CD14-positive monocyte (primary cell): ENCODE results near the gene FYTTD1. TPM values are rescaled to one million over a fixed set of nuclear protein-coding genes. Genes with fewer than 3 reads are reported as not detected.

Source experiments
- DNase-seq, 3 donors: peaks; one replicate each; pipeline ENCODE4 v3.0.0-alpha.2; 2011 to 2022
- H2AFZ ChIP-seq: 2 replicates; pipeline ENCODE4 v1.6.0; 2012; ENCODE audit warnings: mild to moderate bottlenecking, low read depth, low read length, inconsistent platforms; ENCODE audit not compliant: insufficient read depth, poor library complexity, severe bottlenecking
- H3K27ac ChIP-seq, 2 donors: 1 replicate in 1 of 2; 2 replicates in 1 of 2; pipeline ENCODE4 v1.5.1; 2012 to 2013; ENCODE audit warnings: low read length in 2 of 2, control low read depth in 1 of 2, inconsistent platforms in 1 of 2, low read depth in 1 of 2, mild to moderate bottlenecking in 1 of 2
- H3K27me3 ChIP-seq, 2 donors: one replicate each; pipeline versions ENCODE4 v1.6.0 to v1.6.1; 2011 to 2013; ENCODE audit warnings: low read length in 2 of 2; ENCODE audit not compliant: control insufficient read depth in 2 of 2, insufficient read depth in 2 of 2
- H3K36me3 ChIP-seq, 2 donors: replicated peaks in 1 of 2; 1 replicate in 1 of 2; 2 replicates in 1 of 2; pipeline versions ENCODE4 v1.5.1 to v1.6.1; 2012 to 2013; ENCODE audit warnings: low read length in 2 of 2, control low read depth in 1 of 2, inconsistent platforms in 1 of 2, mild to moderate bottlenecking in 1 of 2; ENCODE audit not compliant: insufficient read depth in 2 of 2, control insufficient read depth in 1 of 2
- H3K4me1 ChIP-seq, 2 donors: 1 replicate in 1 of 2; 2 replicates in 1 of 2; pipeline versions ENCODE4 v1.5.1 to v1.6.1; 2012 to 2013; ENCODE audit warnings: low read length in 2 of 2, control low read depth in 1 of 2, inconsistent platforms in 1 of 2, mild to moderate bottlenecking in 1 of 2, moderate library complexity in 1 of 2; ENCODE audit not compliant: insufficient read depth in 2 of 2, control insufficient read depth in 1 of 2
- H3K4me2 ChIP-seq: replicated peaks from 2 replicates; pipeline ENCODE3; 2012; ENCODE audit warnings: low read length, moderate library complexity, mild to moderate bottlenecking; ENCODE audit not compliant: poor library complexity, severe bottlenecking; ENCODE audit errors: extremely low read depth
- H3K4me3 ChIP-seq, 3 experiments: fragments of 200-600 bp in 1 of 3; sonication (generic) in 1 of 3; replicated peaks in 1 of 3; 1 replicate in 2 of 3; 2 replicates in 1 of 3; pipeline ENCODE4 v1.5.1; 2011 to 2013; ENCODE audit warnings: low read length in 3 of 3, mild to moderate bottlenecking in 3 of 3, control low read depth in 2 of 3, low read depth in 2 of 3, inconsistent platforms in 1 of 3, moderate library complexity in 1 of 3
- H3K79me2 ChIP-seq: 2 replicates; pipeline ENCODE4 v1.6.0; 2012; ENCODE audit warnings: mild to moderate bottlenecking, control low read depth, inconsistent platforms, low read length, moderate library complexity; ENCODE audit not compliant: insufficient read depth
- H3K9ac ChIP-seq: 2 replicates; pipeline ENCODE4 v1.6.0; 2017; ENCODE audit warnings: low read length, mild to moderate bottlenecking; ENCODE audit not compliant: insufficient read depth, poor library complexity, severe bottlenecking
- H3K9me3 ChIP-seq, 2 donors: replicated peaks in 1 of 2; 1 replicate in 1 of 2; 2 replicates in 1 of 2; pipeline versions ENCODE4 v1.5.1 to v1.6.1; 2012 to 2013; ENCODE audit warnings: low read length in 2 of 2, control low read depth in 1 of 2; ENCODE audit not compliant: control insufficient read depth in 1 of 2, insufficient read depth in 1 of 2
- H4K20me1 ChIP-seq: 2 replicates; pipeline ENCODE4 v1.6.0; 2012; ENCODE audit warnings: mild to moderate bottlenecking, low read length, control low read depth, moderate library complexity; ENCODE audit not compliant: insufficient read depth
- H3K27ac Mint-ChIP-seq, 7 donors: one replicate each; pipeline ENCODE4 v1.8.0; 2020; ENCODE audit warnings: mild to moderate bottlenecking in 7 of 7, mixed read lengths in 7 of 7, moderate library complexity in 6 of 7, inconsistent platforms in 2 of 7
- H3K27me3 Mint-ChIP-seq, 3 donors: one replicate each; pipeline ENCODE4 v1.8.0; 2021 to 2022; ENCODE audit warnings: low read depth in 3 of 3, mild to moderate bottlenecking in 3 of 3, mixed read lengths in 3 of 3, moderate library complexity in 3 of 3, inconsistent platforms in 1 of 3
- H3K36me3 Mint-ChIP-seq, 2 donors: one replicate each; pipeline ENCODE4 v1.8.0; 2020; ENCODE audit warnings: mixed read lengths in 2 of 2, inconsistent platforms in 1 of 2, mild to moderate bottlenecking in 1 of 2
- H3K4me1 Mint-ChIP-seq: one replicate; pipeline ENCODE4 v1.8.0; 2020; ENCODE audit warnings: mild to moderate bottlenecking, mixed read lengths
- H3K4me3 Mint-ChIP-seq, 2 donors: one replicate each; pipeline ENCODE4 v1.8.0; 2020; ENCODE audit warnings: mild to moderate bottlenecking in 2 of 2, mixed read lengths in 2 of 2, moderate library complexity in 1 of 2
- H3K9me3 Mint-ChIP-seq, 7 donors: one replicate each; pipeline ENCODE4 v1.8.0; 2020 to 2022; ENCODE audit warnings: mixed read lengths in 7 of 7, mild to moderate bottlenecking in 6 of 7, moderate library complexity in 6 of 7, inconsistent platforms in 2 of 7
- intact Hi-C, 2 donors: fragments of 100-400 bp; cut with micrococcal nuclease; formaldehyde crosslinking; loops; one replicate each; pipeline versions ENCODE4 v1.15.0 to v1.15.1; 2023
- polyA plus RNA-seq, 3 donors: library from polyadenylated mRNA; depleted of rRNA in 1 of 3; unstranded in 2 of 3; stranded (reverse) in 1 of 3; fragments of 300-500 nt in 2 of 3; fragments of >200 nt in 1 of 3; fragmentation: Illumina TruSeq in 2 of 3; gene quantifications; 1 replicate in 2 of 3; 2 replicates in 1 of 3; pipeline ENCODE4 v1.2.3, GENCODE V29; 2012 to 2021
- TF ChIP-seq, protein P1 (sequence below): fragments of 200-600 bp; IDR thresholded peaks from one replicate; pipeline ENCODE4 v1.8.0; 2022; ENCODE audit warnings: antibody characterized with exemption, mild to moderate bottlenecking

FYTTD1 gene
- polyA plus RNA-seq, 3 donors, result 11.5 to 73.2 (median 59.4) TPM

GRCh38 chr3:197836244-197836643 lies 86.6 kb downstream of the FYTTD1 start:
- H3K27me3 ChIP-seq, result no peaks in the 10 kb centered on the region
- no peak overlapping the region for H3K9ac ChIP-seq
- H2AFZ ChIP-seq, result no peak overlapping the region
- intact Hi-C loops, result no loop called here
- no peak for DNase-seq
- no peaks in the 10 kb centered on the region for H3K27me3 Mint-ChIP-seq
- H3K9me3 Mint-ChIP-seq, result no peaks in the 10 kb centered on the region
- no peak overlapping the region for H3K4me3 Mint-ChIP-seq
- no peaks in the 10 kb centered on the region for H3K4me1 ChIP-seq
- no peaks in the 10 kb centered on the region for H4K20me1 ChIP-seq
- no peaks in the 10 kb centered on the region for H3K9me3 ChIP-seq
- H3K36me3 ChIP-seq, result peaks cover 70 to 91% of the 10 kb centered on the region in 2 donors
- no peaks in the 10 kb centered on the region for H3K79me2 ChIP-seq
- no peak overlapping the region for H3K4me2 ChIP-seq
- H3K4me3 ChIP-seq, result no peak overlapping the region
- no peak overlapping the region for H3K27ac Mint-ChIP-seq
- TF ChIP-seq, protein P1, sequence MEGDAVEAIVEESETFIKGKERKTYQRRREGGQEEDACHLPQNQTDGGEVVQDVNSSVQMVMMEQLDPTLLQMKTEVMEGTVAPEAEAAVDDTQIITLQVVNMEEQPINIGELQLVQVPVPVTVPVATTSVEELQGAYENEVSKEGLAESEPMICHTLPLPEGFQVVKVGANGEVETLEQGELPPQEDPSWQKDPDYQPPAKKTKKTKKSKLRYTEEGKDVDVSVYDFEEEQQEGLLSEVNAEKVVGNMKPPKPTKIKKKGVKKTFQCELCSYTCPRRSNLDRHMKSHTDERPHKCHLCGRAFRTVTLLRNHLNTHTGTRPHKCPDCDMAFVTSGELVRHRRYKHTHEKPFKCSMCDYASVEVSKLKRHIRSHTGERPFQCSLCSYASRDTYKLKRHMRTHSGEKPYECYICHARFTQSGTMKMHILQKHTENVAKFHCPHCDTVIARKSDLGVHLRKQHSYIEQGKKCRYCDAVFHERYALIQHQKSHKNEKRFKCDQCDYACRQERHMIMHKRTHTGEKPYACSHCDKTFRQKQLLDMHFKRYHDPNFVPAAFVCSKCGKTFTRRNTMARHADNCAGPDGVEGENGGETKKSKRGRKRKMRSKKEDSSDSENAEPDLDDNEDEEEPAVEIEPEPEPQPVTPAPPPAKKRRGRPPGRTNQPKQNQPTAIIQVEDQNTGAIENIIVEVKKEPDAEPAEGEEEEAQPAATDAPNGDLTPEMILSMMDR, result no peak
- no peaks in the 10 kb centered on the region for H3K4me1 Mint-ChIP-seq
- H3K36me3 Mint-ChIP-seq, result peaks cover 61 to 78% of the 10 kb centered on the region in 2 donors
- no peak overlapping the region for H3K27ac ChIP-seq

Other genes with a start within 250 kb of the FYTTD1 start
- gene BDH1, start 193.9 kb upstream of the FYTTD1 start, polyA plus RNA-seq, result 1 to 10 TPM; 2.8 to 5.3 (median 5.2) TPM
- 10 to 100 TPM in 2 of 3 donors, 1 to 10 TPM in 1; 8.6 to 37.9 (median 13.5) TPM for gene RUBCN, start 13.0 kb upstream of the FYTTD1 start, polyA plus RNA-seq
- gene LRCH3, start 41.4 kb downstream of the FYTTD1 start, polyA plus RNA-seq, result 10 to 100 TPM in 1 of 3 donors, 1 to 10 TPM in 2; 4.1 to 19.4 (median 7.4) TPM
- 1,000 to 10,000 TPM in 1 of 3 donors, 100 to 1,000 TPM in 2; 882 to 1,113 (median 975) TPM for gene RPL35A, start 200.3 kb downstream of the FYTTD1 start, polyA plus RNA-seq
- 1 to 10 TPM in 1 of 3 donors, under 1 TPM in 2; 0.41 to 1.3 (median 1.00) TPM for gene LMLN, start 210.3 kb downstream of the FYTTD1 start, polyA plus RNA-seq